GM18517 (cell line): ENCODE measurements around the gene COX7A2L.
"Not testable (repeated sequence)": the region's sequence is repeated elsewhere in the genome, so short reads cannot be mapped to it uniquely, and the experiment has no call there.

ENCODE experiments used
- ATAC-seq: cut with Tn5 transposase; IDR thresholded peaks from one replicate; pipeline ENCODE4 v1.9.1; 2021; ENCODE audit warnings: mild to moderate bottlenecking, moderate library complexity; ENCODE audit not compliant: unreplicated experiment

The COX7A2L gene

DNA sequence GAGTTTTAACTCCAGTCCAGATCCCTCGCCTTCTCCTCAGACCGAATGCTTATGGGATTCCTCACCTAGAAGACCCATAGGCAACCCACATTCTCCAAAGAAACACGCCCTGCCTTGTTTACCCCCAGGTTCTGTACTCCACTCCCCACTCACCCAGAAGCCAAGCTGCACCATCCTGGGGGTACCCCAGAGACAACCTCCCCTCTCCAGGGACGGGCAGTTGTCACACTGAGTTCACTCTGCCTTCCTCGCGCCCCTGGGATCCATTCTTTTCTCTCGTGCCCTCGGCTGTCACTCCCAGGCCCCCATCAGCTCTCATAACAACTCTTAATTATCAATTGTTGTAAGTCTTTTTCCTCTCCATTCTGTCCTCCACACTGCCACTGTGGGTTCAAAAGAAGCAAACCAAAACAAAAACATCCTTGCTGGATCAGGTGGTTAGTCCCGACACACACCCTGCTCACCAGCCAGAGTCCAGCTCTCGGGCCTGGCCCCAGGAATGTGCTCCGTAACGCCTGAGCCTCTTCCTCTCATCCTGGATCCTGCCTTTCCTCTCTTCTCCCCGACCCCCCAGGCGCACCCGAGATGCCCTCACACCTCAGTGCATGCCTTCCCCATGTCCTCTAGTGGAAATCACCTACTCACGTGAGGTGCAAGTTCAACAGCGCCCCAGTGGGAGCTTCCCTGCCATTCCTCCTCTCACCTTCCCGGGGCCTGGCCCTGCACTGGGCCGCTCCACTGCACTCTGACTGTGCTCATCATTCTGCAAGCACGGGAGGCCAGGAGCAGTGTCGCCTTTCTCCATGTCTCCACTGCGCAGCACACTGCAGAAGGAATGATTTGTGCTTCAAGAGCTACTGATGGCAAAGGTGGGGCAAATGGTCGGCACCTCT lies 20.7 kb downstream of the COX7A2L start:
- ATAC-seq, result no peak

DNA sequence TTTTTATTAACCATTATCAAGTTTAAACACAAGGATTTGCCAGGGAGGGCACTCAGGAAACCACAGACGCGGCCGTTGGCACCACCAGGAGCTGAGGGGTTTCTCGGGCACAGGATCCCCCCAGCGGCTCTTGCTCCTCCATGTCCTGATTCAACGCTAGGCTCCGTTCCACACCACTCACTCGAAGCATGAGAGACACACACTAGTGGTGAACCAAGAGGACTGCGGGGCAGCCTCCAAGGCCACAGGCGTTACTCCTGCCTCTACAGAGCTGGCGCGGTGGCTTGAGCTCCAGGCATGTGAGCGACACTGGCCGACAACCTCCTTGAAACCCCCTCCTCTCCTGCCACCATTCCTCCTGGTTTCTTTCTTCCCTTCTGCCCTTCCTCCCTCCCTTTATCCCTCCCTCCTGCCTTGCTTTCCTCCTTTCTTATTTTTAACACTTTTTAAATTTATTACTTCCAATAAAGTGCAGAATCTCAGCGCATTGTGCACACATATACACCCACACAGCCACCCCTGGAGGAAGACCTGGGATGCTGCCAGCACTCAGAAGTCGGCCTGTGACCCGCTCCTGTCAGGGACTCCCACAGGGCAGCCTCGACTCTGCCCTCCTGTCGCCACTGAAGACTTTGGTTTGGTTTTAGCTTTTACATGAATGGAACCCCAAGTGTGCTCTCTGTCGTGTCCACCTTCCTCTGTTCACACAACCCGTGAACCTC lies 21.7 kb downstream of the COX7A2L start:
- ATAC-seq, result no peak

DNA sequence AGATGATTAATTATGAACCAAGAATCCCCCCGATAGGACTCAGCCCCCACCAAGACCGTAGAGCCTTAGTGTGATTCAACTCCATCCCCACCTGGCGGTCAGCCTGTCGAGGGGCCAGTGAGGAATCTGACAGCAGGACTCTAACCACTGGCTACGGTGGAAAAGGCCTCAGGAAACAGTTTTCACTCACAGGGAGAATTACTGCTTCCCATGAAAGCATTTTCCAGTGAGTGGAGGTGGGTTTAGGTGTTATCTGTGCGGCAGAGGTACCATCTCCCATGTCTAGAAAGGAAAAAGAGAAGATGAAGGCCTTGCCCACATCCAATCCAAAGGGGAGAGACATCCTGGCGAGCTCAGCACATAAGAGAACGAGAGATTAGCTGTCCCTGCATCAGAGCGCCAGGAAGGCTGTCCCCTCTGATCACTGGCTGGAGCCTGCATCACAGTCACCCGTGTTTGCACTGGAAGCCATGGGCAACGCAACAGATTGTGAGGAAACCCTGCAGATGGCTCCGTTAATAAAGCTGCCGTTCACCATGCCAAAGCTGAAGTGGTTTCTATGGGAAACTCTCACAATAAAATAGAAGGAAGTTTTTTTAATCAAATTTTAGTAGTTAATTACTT lies 22.3 kb downstream of the COX7A2L start:
- no peak for ATAC-seq

DNA sequence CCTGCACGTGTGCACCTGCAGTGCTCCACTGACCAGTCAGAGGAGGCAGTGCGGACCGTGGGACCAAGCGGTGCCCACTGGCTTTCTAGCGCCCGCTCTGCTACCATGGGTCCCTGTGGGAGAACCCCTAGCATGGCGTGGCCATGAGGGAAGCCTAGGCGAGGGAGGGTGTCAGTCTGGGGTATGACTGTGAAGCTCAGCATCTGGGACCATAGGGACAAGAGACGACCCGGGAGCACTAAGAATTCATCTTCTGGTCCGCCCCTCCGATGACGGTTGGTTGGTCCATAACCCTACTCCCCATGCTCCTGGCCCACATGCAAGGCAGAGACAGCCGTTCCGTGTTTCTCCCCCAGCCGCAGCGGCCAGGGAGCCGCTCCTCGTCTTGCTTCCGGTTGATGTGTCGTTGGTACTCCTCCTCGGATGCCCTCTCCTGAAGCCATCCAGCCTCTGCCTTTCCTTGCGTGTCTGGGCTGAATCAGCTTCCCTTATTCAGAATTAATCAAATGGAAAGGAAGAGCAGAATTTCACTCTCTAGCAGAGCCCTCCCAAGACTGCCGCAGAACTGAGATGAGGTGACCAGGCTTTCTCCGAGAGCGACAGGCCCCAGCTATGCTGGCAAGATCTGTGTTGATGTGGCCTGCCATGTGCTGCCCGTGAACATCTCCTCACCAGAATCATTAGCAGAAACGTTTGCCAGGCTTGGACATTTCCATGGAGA lies 23.0 kb downstream of the COX7A2L start:
- no peak for ATAC-seq

DNA sequence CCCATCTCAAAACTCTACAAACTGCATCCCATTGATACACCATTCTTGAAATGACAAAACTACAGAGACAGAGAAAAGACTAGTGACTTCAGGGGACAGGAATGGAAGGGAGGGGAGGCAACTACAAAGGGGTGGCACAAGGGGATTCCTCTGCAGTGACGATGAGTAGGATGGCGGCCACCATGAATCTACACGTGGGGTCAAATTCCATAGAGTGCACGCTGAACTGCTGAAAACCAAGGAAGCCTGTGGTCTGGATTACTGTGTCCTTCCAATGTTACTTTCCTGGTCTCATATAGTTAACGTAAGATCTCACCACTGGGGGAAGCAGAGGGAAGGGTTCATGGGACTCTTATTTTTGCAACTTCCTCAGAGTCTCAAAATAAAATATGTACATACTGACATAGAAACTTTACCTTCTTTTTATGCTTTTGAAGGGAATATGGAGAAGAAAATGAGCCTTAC lies 23.6 kb downstream of the COX7A2L start:
- no peak for ATAC-seq

DNA sequence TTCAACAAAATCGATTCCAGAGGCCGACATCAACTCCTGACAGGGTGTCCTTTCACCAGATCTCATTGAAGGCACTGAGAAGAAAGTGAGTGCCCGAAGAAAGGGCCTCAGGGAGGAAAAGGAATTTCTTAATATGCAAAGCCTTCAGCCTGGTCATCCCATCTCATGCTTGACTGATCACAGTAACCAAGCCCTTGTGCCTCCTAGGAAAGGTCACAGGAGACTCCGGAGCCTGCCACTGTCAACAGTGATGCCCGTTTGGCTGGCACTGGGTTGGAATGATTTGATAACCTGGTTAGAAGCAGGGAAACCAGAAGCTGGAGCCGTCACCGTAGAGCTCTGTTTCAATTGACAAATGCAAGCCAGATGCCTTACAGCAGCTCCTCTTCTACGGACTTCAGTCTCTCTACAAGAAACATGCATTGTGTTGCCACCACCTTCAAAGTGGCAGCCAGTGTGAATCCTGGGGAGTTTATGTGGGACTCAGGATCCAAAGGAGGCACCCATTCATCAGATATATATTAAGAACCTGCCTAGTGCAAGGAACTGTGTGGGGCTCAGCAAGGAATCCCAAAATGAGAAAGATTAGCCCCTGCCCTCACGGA lies 24.6 kb downstream of the COX7A2L start:
- no peak for ATAC-seq

DNA sequence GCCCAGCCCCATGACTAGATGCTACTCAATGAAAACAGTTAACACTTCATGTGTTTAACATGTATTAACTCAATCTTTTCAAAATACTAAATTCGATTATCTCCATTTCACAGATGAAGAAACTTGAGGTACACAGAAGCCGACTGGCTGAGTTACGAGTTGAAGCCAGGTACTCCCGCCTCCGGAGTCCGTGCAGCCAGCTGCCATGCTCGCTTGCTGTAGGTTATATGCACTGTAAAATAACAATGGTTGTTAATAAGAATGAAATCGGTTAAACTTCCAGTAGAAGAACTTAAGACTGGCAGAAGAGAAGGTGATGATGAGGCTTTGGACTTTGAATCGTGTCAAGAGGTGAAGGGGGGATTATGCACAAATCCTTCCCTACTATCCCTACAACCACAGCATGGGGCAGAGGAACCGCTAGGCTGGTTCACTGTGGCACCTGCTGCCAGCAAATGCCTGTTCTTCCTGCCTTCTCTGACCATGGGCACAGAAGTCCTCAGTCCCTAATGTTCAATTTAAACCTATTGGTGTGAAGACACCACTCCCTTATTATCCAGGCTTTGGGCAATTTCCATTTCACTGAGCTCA lies 25.4 kb downstream of the COX7A2L start:
- ATAC-seq, result no peak

DNA sequence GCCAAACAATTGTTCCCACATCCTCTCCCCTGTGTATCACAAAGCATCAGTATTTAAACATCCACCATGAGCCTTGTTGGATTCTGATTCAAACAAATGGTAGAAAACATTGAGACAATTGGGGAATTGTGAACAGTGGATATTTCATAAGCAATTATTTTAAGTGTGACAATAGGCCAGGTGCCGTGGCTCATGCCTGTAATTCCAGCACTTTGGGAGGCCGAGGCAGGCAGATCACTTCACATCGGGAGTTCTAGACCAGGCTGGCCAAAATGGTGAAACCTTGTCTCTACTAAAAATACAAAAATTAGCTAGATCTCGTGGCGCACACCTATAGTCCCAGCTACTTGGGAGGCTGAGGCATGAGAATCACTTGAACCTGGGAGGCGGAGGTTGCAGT lies 26.2 kb downstream of the COX7A2L start:
- not testable (repeated sequence) for ATAC-seq

DNA sequence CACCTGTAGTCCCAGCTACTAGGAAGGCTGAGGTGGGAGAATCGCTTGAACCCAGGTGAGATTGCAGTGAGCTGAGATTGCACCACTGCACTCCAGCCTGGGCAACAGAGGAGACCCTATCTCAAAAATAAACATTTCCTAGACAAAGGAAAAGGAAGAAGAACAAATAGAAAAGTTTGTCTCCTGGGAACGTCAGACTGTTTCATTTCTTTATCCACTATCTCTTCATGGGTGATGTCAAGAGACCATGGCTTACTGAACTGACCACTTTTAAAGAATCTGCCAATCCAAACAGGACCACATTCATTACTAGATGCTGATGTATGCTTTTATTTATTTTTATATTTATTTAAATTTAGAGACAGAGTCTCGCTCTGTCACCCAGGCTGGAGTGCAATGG lies 26.8 kb downstream of the COX7A2L start:
- ATAC-seq, result no peak

DNA sequence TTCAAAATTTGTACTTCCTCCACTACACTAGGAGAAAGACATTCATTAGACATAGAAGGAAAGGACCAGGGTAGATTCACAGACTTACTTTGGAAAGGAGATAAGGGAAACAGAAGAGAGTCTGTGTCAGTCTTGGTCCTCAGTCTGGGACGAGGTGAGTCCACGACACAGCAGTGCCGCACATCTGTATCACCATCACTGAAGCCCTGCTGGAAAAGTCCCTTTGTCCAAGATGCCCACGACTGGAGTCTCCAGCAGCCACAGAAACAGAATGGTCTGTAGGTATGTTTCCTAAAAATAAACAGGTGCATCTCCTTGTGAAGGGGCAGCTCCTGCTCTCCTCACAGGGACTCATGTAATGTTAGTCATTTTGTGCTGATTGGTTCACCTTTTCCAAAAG lies 27.4 kb downstream of the COX7A2L start:
- no peak for ATAC-seq

DNA sequence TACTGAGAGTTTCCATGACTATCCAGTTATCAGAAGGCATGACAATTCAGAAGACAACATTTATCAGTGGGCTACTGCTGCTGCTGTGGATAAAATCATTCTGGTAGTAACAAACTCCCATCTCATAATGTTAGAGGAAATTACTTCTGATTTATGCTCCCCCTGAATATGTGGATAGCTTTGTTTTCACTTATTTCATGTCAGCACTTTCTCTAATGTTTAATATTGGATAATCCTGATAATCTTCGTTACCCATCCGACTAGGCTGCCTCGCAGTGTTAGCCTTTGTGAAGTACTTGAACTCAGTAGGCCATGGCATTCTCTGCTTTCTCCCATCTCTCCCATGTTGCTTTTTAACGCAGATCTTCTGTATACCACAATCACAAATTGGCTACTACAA lies 28.4 kb downstream of the COX7A2L start:
- no peak for ATAC-seq

DNA sequence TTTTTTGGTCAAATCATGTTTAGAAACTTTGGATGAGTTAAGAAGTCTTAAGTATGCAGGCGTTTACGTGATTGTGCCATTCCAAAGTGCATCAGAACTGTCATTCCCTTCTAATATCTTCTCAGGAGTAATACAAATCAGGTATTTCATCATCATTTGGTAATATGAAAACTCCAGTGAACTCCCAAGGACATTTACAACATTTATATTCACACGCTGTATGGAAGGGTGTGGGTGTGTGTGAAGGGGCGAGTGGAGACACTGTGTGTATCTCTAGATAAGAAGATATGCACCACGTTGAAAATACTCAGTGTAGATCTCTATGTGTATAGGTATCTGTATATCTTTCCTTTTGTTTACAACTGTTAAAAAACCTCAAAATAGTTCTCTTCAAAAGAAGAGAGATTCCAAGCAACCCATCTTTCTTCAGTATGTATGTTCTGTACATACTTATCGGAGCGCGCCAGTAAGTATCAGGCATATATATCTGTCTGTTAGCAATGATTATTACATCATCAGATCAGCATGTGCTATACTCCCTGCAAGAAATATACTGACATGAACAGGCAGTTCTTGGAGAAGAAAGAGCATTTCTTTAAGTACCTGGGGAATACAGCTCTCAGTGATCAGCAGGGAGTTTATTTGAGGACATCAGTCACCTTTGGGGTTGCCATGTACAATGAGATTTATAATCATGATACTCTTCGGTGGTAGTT lies 29.3 kb downstream of the COX7A2L start:
- ATAC-seq, result no peak

DNA sequence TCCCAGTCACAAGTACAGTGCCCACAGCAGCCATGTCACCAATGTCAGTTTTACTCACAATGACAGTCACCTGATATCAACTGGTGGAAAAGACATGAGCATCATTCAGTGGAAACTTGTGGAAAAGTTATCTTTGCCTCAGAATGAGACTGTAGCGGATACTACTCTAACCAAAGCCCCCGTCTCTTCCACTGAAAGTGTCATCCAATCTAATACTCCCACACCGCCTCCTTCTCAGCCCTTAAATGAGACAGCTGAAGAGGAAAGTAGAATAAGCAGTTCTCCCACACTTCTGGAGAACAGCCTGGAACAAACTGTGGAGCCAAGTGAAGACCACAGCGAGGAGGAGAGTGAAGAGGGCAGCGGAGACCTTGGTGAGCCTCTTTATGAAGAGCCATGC lies 31.3 kb downstream of the COX7A2L start:
- ATAC-seq, result no peak

DNA sequence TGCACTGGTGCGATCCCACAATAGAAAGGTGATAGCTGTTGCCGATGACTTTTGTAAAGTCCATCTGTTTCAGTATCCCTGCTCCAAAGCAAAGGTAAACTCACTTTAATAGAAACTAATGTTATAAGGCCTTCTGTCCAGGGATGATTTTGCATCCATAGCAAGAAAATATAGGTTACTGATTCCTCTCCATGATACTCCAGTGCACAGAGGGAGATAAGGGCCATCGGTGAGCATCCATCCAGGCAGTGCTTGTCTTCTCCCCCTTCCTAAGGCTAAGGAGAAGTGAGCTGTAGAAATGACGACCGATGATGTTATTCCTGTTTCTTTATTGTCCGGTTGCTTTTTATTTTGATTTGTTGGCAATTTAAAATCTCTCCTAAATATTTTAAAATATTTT lies 32.1 kb downstream of the COX7A2L start:
- ATAC-seq, result no peak

DNA sequence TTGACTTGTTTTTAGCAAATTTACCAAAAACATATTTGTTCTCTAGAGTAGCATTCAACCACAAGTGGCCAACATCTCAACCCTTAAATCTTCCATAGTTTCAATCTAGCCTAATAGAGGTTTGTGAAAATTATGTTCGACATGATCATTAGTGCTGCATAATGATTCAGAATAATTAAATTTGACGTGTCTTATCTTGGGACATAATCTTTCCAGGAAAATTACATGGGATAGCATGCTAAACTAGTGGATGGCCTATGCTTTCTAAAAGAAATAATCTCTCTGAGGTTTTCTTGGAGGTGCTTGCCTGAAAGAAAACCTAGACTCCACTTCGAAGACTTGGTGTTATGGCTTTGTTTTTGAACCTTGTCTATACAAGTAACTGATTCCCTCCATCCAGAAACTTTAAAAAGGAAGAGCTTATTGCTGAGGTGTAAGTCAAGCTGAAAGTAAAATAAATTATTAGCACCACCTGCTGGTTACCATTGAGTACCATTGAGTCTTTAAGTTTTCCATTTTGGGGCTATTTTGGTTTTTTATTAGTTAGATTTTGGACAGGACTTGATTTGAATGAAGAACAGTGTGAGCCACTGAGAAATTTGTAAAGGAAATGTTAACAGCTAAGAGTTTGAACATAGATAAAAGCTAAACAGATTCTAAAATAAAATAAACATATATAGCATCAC lies 32.7 kb downstream of the COX7A2L start:
- no peak for ATAC-seq

DNA sequence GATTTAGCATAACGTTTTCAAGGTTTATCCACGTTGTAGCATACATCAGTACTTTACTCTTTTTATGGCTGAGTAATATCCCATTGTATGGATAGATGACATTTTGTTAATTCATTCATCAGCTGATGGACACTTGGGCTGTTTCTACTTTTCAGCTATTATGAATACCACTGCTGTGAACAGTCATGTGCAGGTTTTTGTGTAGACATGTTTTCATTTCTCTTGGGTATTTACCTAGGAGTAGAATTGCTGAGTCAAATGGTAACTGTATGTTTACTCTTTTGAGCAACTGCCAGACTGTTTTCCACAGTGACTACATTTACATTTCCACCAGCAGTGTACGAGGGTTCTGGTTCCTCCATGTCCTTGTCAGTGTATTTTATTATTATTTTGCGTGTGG lies 33.9 kb downstream of the COX7A2L start:
- ATAC-seq, result no peak

DNA sequence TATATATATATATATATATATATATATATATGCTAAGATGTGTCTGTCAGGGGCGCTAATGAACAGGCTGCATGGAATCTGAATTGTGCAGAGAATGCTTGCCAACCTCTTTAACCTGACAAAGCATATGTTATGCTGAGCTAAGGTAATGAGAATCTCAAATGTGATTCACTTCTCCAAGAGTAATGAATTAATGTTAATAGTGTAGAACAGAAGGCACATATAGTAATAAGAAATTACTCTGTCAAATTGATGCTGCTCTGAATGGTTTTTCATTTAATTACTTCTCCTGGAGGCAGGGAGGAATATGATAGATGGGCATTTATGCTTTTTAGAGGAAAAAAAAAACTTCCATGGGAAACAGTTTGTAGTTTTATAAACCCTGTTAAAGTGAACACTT lies 35.4 kb downstream of the COX7A2L start:
- ATAC-seq, result no peak

DNA sequence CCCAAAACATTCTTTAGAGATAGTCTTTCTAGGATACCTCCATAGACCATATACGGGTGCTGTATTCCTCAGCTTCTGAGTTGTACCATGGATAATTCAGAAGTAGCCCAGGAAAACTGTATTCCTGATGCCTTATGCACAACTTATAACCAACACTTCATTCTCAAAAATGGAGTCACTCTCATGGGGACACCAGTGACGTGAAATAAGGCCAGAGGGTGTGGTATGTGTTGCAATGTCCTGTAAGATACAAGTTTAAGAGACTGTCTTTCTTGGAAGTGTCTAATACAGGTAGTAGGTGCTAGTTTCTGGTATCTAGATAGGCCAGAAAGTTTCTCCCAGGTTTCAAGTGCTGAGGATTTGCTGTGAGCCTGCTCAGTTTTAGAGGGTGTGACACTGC lies 36.1 kb downstream of the COX7A2L start:
- ATAC-seq, result no peak

DNA sequence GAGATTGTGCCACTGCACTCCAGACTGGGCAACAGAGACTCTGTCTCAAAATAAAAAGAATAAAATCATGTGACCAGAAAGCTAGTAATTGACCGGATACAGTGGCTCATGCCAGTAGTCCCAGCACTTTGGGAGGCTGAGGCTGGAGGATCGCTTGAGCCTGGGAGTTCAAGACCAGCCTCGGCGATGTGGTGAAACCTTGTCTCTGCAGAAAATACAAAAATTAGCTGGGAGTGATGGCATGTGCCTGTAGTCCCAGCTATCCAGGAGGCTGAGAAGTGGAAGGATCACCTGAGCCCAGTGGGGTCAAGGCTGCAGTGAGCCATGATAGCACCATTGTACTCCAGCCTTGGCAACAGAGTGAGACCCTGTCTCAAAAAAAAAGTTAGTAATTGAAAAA lies 36.8 kb downstream of the COX7A2L start:
- no peak for ATAC-seq
